Activated CD4-positive, alpha-beta memory T cell treated with anti-CD3 and anti-CD28 coated beads, Interleukin-2, amount 10 ng/mL, durations not matched to agents 7 days and 5 days (primary cell): ENCODE data around the gene CDK6. TPM values are rescaled to one million over a fixed set of nuclear protein-coding genes. Genes with fewer than 3 reads are reported as not detected.

Experiments used
- CTCF ChIA-PET: fragments of 350-600 bp; sonication (Branson Sonifier 250); formaldehyde crosslinking; loops from one replicate; lab custom pipeline; 2021; ENCODE audit warnings: antibody characterized with exemption, inconsistent platforms; lab: Charles Lee
- POLR2A ChIA-PET: fragments of 350-600 bp; sonication (Branson Sonifier 250); formaldehyde crosslinking; loops from one replicate; lab custom pipeline; 2021; ENCODE audit warnings: antibody characterized with exemption; lab: Charles Lee
- DNase-seq: peaks from one replicate; pipeline ENCODE4 v3.0.0-alpha.2; 2020
- H3K27ac Mint-ChIP-seq: one replicate; pipeline ENCODE4 v1.8.0; 2021; ENCODE audit warnings: mild to moderate bottlenecking, mixed read lengths
- H3K27me3 Mint-ChIP-seq: one replicate; pipeline ENCODE4 v1.8.0; 2021; ENCODE audit warnings: mixed read lengths
- H3K36me3 Mint-ChIP-seq: one replicate; pipeline ENCODE4 v1.8.0; 2021; ENCODE audit warnings: low read depth, mixed read lengths
- H3K4me1 Mint-ChIP-seq: one replicate; pipeline ENCODE4 v1.8.0; 2021; ENCODE audit warnings: mixed read lengths
- H3K4me3 Mint-ChIP-seq: one replicate; pipeline ENCODE4 v1.8.0; 2021; ENCODE audit warnings: mild to moderate bottlenecking, mixed read lengths
- H3K9me3 Mint-ChIP-seq: one replicate; pipeline ENCODE4 v1.8.0; 2021; ENCODE audit warnings: mixed read lengths
- total RNA-seq, 2 experiments: library from RNA; stranded (reverse); gene quantifications; one replicate each; pipeline ENCODE4 v1.2.3, GENCODE V29; 2021

CDK6 gene
- total RNA-seq, 2 experiments from 2014 or later = 105 TPM

- H3K9me3 Mint-ChIP-seq = peaks cover 11% of the 10 kb centered on the region
- no peak overlapping the region for H3K4me3 Mint-ChIP-seq
- H3K36me3 Mint-ChIP-seq = peaks cover 67% of the 10 kb centered on the region
- H3K27me3 Mint-ChIP-seq = no peaks in the 10 kb centered on the region
- ChIA-PET POLR2A (interaction anchor here (0.6 to 7.1 kb wide), 9 partner anchors 10 to 495 kb away, joined by 3 to 78 read pairs (median 4); partner anchors contain the start of genes PEX1, RBM48 and SAMD9), CTCF (interaction anchor here (1.9 to 5.7 kb wide), 3 partner anchors 13 to 209 kb away, joined by 11 to 89 read pairs (median 41); no protein-coding TSS in a partner anchor)
- peaks cover 72% of the 10 kb centered on the region for H3K4me1 Mint-ChIP-seq
- DNase-seq = no peak
- H3K27ac Mint-ChIP-seq = peak overlapping the region; percentile 74
These were observed 213.7 kb downstream of the CDK6 start for GRCh38 chr7:92622685-92623084.

GRCh38 chr7:92622030-92622429 is 214.3 kb downstream of the CDK6 start:
- Mint-ChIP-seq H3K4me3 (no peak overlapping the region), H3K4me1 (peaks cover 67% of the 10 kb centered on the region), H3K27me3 (no peaks in the 10 kb centered on the region), H3K36me3 (peaks cover 67% of the 10 kb centered on the region), H3K27ac (peak overlapping the region; percentile 89), H3K9me3 (peaks cover 11% of the 10 kb centered on the region)
- ChIA-PET CTCF (interaction anchor here (1.1 to 5.7 kb wide), 11 partner anchors 10 to 414 kb away, joined by 3 to 89 read pairs (median 9); no protein-coding TSS in a partner anchor), POLR2A (interaction anchor here (0.6 to 7.1 kb wide), 13 partner anchors 11 to 215 kb away, joined by 3 to 78 read pairs (median 6); partner anchors contain the start of genes CDK6, PEX1 and RBM48)
- no peak for DNase-seq

- POLR2A ChIA-PET = interaction anchor here (0.8 to 7.1 kb wide), 20 partner anchors 9 to 415 kb away, joined by 3 to 78 read pairs (median 5); partner anchors contain the start of genes CDK6, PEX1 and RBM48
- Mint-ChIP-seq H3K27me3 (no peaks in the 10 kb centered on the region), H3K9me3 (peaks cover 11% of the 10 kb centered on the region), H3K4me3 (peak overlapping the region; percentile 43), H3K36me3 (peaks cover 68% of the 10 kb centered on the region), H3K27ac (peak overlapping the region; percentile 89), H3K4me1 (peaks cover 63% of the 10 kb centered on the region)
- CTCF ChIA-PET = interaction anchor here (0.6 to 5.7 kb wide), 17 partner anchors 11 to 415 kb away, joined by 3 to 89 read pairs (median 5); no protein-coding TSS in a partner anchor
- DNase-seq = no peak
These were observed 214.8 kb downstream of the CDK6 start for GRCh38 chr7:92621561-92622023.

GRCh38 chr7:92621026-92621540 is 215.3 kb downstream of the CDK6 start:
- Mint-ChIP-seq H3K9me3 (peaks cover 10% of the 10 kb centered on the region), H3K4me1 (peaks cover 60% of the 10 kb centered on the region), H3K27me3 (no peaks in the 10 kb centered on the region), H3K4me3 (peak overlapping the region; percentile 43), H3K27ac (peak overlapping the region; percentile 89), H3K36me3 (peaks cover 68% of the 10 kb centered on the region)
- DNase-seq = peak; percentile 83
- CTCF ChIA-PET = interaction anchor here (0.6 to 5.7 kb wide), 20 partner anchors 11 to 439 kb away, joined by 3 to 89 read pairs (median 4); no protein-coding TSS in a partner anchor
- POLR2A ChIA-PET = interaction anchor here (0.8 to 7.1 kb wide), 20 partner anchors 9 to 416 kb away, joined by 3 to 78 read pairs (median 5); partner anchors contain the start of genes CDK6, PEX1 and RBM48

- ChIA-PET CTCF (interaction anchor here (1.2 to 1.8 kb wide), 2 partner anchors 205 to 217 kb away, joined by 3 to 5 read pairs; no protein-coding TSS in a partner anchor), POLR2A (no interaction called here)
- no peak for DNase-seq
- Mint-ChIP-seq H3K4me1 (peaks cover 44% of the 10 kb centered on the region), H3K36me3 (peaks cover 62% of the 10 kb centered on the region), H3K27me3 (no peaks in the 10 kb centered on the region), H3K27ac (no peak overlapping the region), H3K4me3 (no peak overlapping the region), H3K9me3 (no peaks in the 10 kb centered on the region)
These were observed 220.5 kb downstream of the CDK6 start for GRCh38 chr7:92615861-92616260.

- POLR2A ChIA-PET = interaction anchor here (2.5 kb wide), 1 partner anchor 71 kb away, joined by 9 read pairs; no protein-coding TSS in a partner anchor
- DNase-seq = no peak
- Mint-ChIP-seq H3K4me3 (no peak overlapping the region), H3K36me3 (peaks cover 71% of the 10 kb centered on the region), H3K27ac (peak overlapping the region; percentile 52), H3K4me1 (peaks cover 52% of the 10 kb centered on the region), H3K27me3 (no peaks in the 10 kb centered on the region), H3K9me3 (no peaks in the 10 kb centered on the region)
- CTCF ChIA-PET = interaction anchor here (0.5 to 6.1 kb wide), 2 partner anchors 11 to 26 kb away, joined by 4 to 43 read pairs; partner anchors contain the start of gene FAM133B
These were observed 221.7 kb downstream of the CDK6 start for GRCh38 chr7:92614660-92615174.

GRCh38 chr7:92613720-92614119 is 222.7 kb downstream of the CDK6 start:
- peak overlapping the region; percentile 75 for H3K27ac Mint-ChIP-seq

GRCh38 chr7:92613214-92613613 is 223.2 kb downstream of the CDK6 start:
- no peak overlapping the region for H3K4me3 Mint-ChIP-seq
- H3K27me3 Mint-ChIP-seq = no peaks in the 10 kb centered on the region
- DNase-seq = no peak
- ChIA-PET POLR2A (interaction anchor here (1.0 to 4.4 kb wide), 6 partner anchors 15 to 211 kb away, joined by 3 to 26 read pairs (median 5); partner anchors contain the start of genes FAM133B and RBM48), CTCF (interaction anchor here (0.9 to 7.9 kb wide), 6 partner anchors 7 to 433 kb away, joined by 3 to 44 read pairs (median 23); partner anchors contain the start of gene FAM133B)
- H3K4me1 Mint-ChIP-seq = peaks cover 55% of the 10 kb centered on the region
- peaks cover 69% of the 10 kb centered on the region for H3K36me3 Mint-ChIP-seq
- peak overlapping the region; percentile 75 for H3K27ac Mint-ChIP-seq
- H3K9me3 Mint-ChIP-seq = no peaks in the 10 kb centered on the region

More at GRCh38 chr7:92613720-92614119, 222.7 kb downstream of the CDK6 start:
- ChIA-PET POLR2A (interaction anchor here (1.5 to 4.4 kb wide), 3 partner anchors 15 to 72 kb away, joined by 4 to 26 read pairs (median 9); partner anchors contain the start of gene FAM133B), CTCF (interaction anchor here (1.1 to 7.9 kb wide), 3 partner anchors 18 to 220 kb away, joined by 5 to 44 read pairs (median 43); partner anchors contain the start of gene FAM133B)
- no peak for DNase-seq
- Mint-ChIP-seq H3K36me3 (peaks cover 70% of the 10 kb centered on the region), H3K4me3 (no peak overlapping the region), H3K9me3 (no peaks in the 10 kb centered on the region), H3K4me1 (peaks cover 55% of the 10 kb centered on the region), H3K27me3 (no peaks in the 10 kb centered on the region)

GRCh38 chr7:92612501-92612900 is 223.9 kb downstream of the CDK6 start:
- Mint-ChIP-seq H3K4me3 (no peak overlapping the region), H3K36me3 (peaks cover 63% of the 10 kb centered on the region), H3K27ac (peak overlapping the region; percentile 75), H3K4me1 (peaks cover 51% of the 10 kb centered on the region), H3K27me3 (no peaks in the 10 kb centered on the region), H3K9me3 (no peaks in the 10 kb centered on the region)
- no peak for DNase-seq
- ChIA-PET POLR2A (interaction anchor here (1.0 to 4.4 kb wide), 11 partner anchors 8 to 221 kb away, joined by 3 to 26 read pairs (median 5); partner anchors contain the start of genes FAM133B and RBM48), CTCF (interaction anchor here (0.9 to 7.9 kb wide), 6 partner anchors 8 to 434 kb away, joined by 3 to 44 read pairs (median 24); partner anchors contain the start of gene FAM133B)

GRCh38 chr7:92611735-92612134 is 224.6 kb downstream of the CDK6 start:
- peak overlapping the region; percentile 75 for H3K27ac Mint-ChIP-seq
- no peaks in the 10 kb centered on the region for H3K27me3 Mint-ChIP-seq

GRCh38 chr7:92609921-92610518 is 226.4 kb downstream of the CDK6 start:
- DNase-seq = no peak
- Mint-ChIP-seq H3K36me3 (peaks cover 57% of the 10 kb centered on the region), H3K27ac (peak overlapping the region; percentile 68), H3K27me3 (no peaks in the 10 kb centered on the region), H3K4me1 (peaks cover 46% of the 10 kb centered on the region), H3K9me3 (no peaks in the 10 kb centered on the region), H3K4me3 (no peak overlapping the region)
- ChIA-PET POLR2A (interaction anchor here (1.2 to 4.4 kb wide), 2 partner anchors 19 to 81 kb away, joined by 10 to 26 read pairs; partner anchors contain the start of genes FAM133B, PEX1 and RBM48), CTCF (interaction anchor here (0.8 to 7.9 kb wide), 13 partner anchors 9 to 294 kb away, joined by 3 to 44 read pairs (median 4); partner anchors contain the start of genes CDK6, FAM133B, PEX1 and RBM48)

More at GRCh38 chr7:92611735-92612134, 224.6 kb downstream of the CDK6 start:
- POLR2A ChIA-PET = interaction anchor here (0.6 to 4.4 kb wide), 10 partner anchors 8 to 221 kb away, joined by 3 to 26 read pairs (median 4); partner anchors contain the start of genes FAM133B and RBM48
- CTCF ChIA-PET = interaction anchor here (0.7 to 7.9 kb wide), 6 partner anchors 9 to 221 kb away, joined by 3 to 44 read pairs (median 24); partner anchors contain the start of genes FAM133B, PEX1 and RBM48
- H3K4me1 Mint-ChIP-seq = peaks cover 51% of the 10 kb centered on the region
- no peak overlapping the region for H3K4me3 Mint-ChIP-seq
- no peak for DNase-seq
- H3K36me3 Mint-ChIP-seq = peaks cover 59% of the 10 kb centered on the region
- H3K9me3 Mint-ChIP-seq = no peaks in the 10 kb centered on the region
